Measurements from ENCODE around the gene RESP18. TPM values are rescaled to one million over a fixed set of nuclear protein-coding genes. Genes with fewer than 3 reads are reported as not detected.

Gene RESP18
- polyA plus RNA-seq, 1 of the 3 experiments (the other 2 are of a cell fraction), result not detected

GRCh38 chr2:219309278-219309677, 23.3 kb downstream of the RESP18 start, which contains the start of gene PTPRN:
Gene PTPRN (minus strand): TSS chr2:219309401. CDS start chr2:219309332, 69 bp downstream.
- DNase-seq, result peak; percentile 95
- ChIA-PET CTCF (interaction anchor here (0.7 to 4.5 kb wide), 9 partner anchors 8 to 138 kb away, joined by 3 to 42 read pairs (median 4); no protein-coding TSS in a partner anchor), POLR2A (interaction anchor here (1.0 to 1.4 kb wide), 4 partner anchors 9 to 78 kb away, joined by 3 to 5 read pairs (median 4); partner anchors contain the start of genes DNAJB2 and DNPEP)
- H3K4me3 ChIP-seq (ENCODE audit: low read depth in 2 of 2, low read length in 1 of 2), result peak within 1 kb of the TSS; percentile 52 to 73
- no peaks in the 10 kb centered on the region for H3K36me3 ChIP-seq (replicated peaks in 1 of 2; ENCODE audit: control insufficient read depth in 1 of 2, insufficient read depth in 2 of 2, low read length in 1 of 2)
- H3K4me2 ChIP-seq, result peak within 1 kb of the TSS; percentile 94
- peak within 1 kb of the TSS; percentile 77 for H3K27ac ChIP-seq (ENCODE audit: low read depth in 2 of 2, low read length in 1 of 2)
- peaks cover 2% of the 10 kb centered on the region for H3F3A ChIP-seq (replicated peaks; ENCODE audit: insufficient read depth)
- peak within 1 kb of the TSS; percentile 64; the same call in 1 of the 2 replicates for H2AFZ ChIP-seq (ENCODE audit: low read depth)
- H3K27me3 ChIP-seq (ENCODE audit: insufficient read depth), result no peaks in the 10 kb centered on the region
- no peaks in the 10 kb centered on the region for H3K9me3 ChIP-seq
- peaks cover 0 to 7% of the 10 kb centered on the region in 2 experiments; a peak in 2 of 4 replicates for H3K4me1 ChIP-seq (ENCODE audit: control insufficient read depth in 1 of 2, insufficient read depth in 2 of 2, low read depth in 1 of 2, low read length in 1 of 2)
- 4% methylated on average over 27 of the region's 37 CpGs for WGBS (ENCODE audit: low lambda C conversion rate)
- TF ChIP-seq TEAD4 (IDR thresholded peaks at IDR 0.05; ENCODE audit: borderline replicate concordance, insufficient read depth), result no peak
- TF ChIP-seq USF1 (IDR thresholded peaks at IDR 0.05; ENCODE audit: borderline replicate concordance, low read depth), result no peak
- no peak for TF ChIP-seq YY1 (IDR thresholded peaks at IDR 0.05; ENCODE audit: low read depth)
- no peak for TF ChIP-seq SIN3A (IDR thresholded peaks at IDR 0.05; ENCODE audit: borderline replicate concordance, low read depth, low read length)
- TF ChIP-seq ZBTB33 (IDR thresholded peaks at IDR 0.05; ENCODE audit: borderline replicate concordance, low read depth), result no peak
- TF ChIP-seq MXI1 (IDR thresholded peaks at IDR 0.05; ENCODE audit: low read depth, low read length), result peak; percentile 5; the same call in 1 of the 2 replicates
- no peaks in the 10 kb centered on the region for H3K79me2 ChIP-seq (ENCODE audit: insufficient read depth)
- no peaks in the 10 kb centered on the region for H3K9me2 ChIP-seq
- H4K20me1 ChIP-seq (ENCODE audit: insufficient read depth), result no peaks in the 10 kb centered on the region
- H3K9ac ChIP-seq, result peak within 1 kb of the TSS; percentile 42; the same call in 1 of the 2 replicates

- no peaks in the 10 kb centered on the region for H3K79me2 ChIP-seq (ENCODE audit: insufficient read depth)
- peak overlapping the region; percentile 64; the same call in 1 of the 2 replicates for H2AFZ ChIP-seq (ENCODE audit: low read depth)
- under 1% methylated on average over 27 of the region's 45 CpGs for WGBS (ENCODE audit: low lambda C conversion rate)
- no peaks in the 10 kb centered on the region for H4K20me1 ChIP-seq (ENCODE audit: insufficient read depth)
- H3K9ac ChIP-seq, result peak overlapping the region; percentile 42; the same call in 1 of the 2 replicates
- ChIA-PET POLR2A (interaction anchor here (0.6 to 1.4 kb wide), 5 partner anchors 8 to 79 kb away, joined by 3 to 5 read pairs (median 3); partner anchors contain the start of genes DNAJB2 and DNPEP), CTCF (interaction anchor here (0.7 to 4.5 kb wide), 10 partner anchors 8 to 137 kb away, joined by 3 to 42 read pairs (median 4); no protein-coding TSS in a partner anchor)
- no peaks in the 10 kb centered on the region for H3K36me3 ChIP-seq (replicated peaks in 1 of 2; ENCODE audit: control insufficient read depth in 1 of 2, insufficient read depth in 2 of 2, low read length in 1 of 2)
- H3K27ac ChIP-seq (ENCODE audit: low read depth in 2 of 2, low read length in 1 of 2), result peak overlapping the region; percentile 77
- H3K4me1 ChIP-seq (ENCODE audit: control insufficient read depth in 1 of 2, insufficient read depth in 2 of 2, low read depth in 1 of 2, low read length in 1 of 2), result peaks cover 0 to 7% of the 10 kb centered on the region in 2 experiments; a peak in 2 of 4 replicates
- DNase-seq, result peak; percentile 84
- H3K4me3 ChIP-seq (ENCODE audit: low read depth in 2 of 2, low read length in 1 of 2), result peak overlapping the region; percentile 52 to 73
- H3K9me2 ChIP-seq, result no peaks in the 10 kb centered on the region
- no peaks in the 10 kb centered on the region for H3K27me3 ChIP-seq (ENCODE audit: insufficient read depth)
- no peaks in the 10 kb centered on the region for H3K9me3 ChIP-seq
- peak overlapping the region; percentile 94 for H3K4me2 ChIP-seq
- peaks cover 2% of the 10 kb centered on the region for H3F3A ChIP-seq (replicated peaks; ENCODE audit: insufficient read depth)
- TF ChIP-seq EP300 (IDR thresholded peaks at IDR 0.05; ENCODE audit: borderline replicate concordance in 1 of 2, low read depth in 1 of 2, low read length in 1 of 2), result no peak; a peak in 1 of 4 replicates
- TF ChIP-seq SMC3 (IDR thresholded peaks at IDR 0.05; ENCODE audit: low read depth, low read length), result no peak
- peak; percentile 77 for TF ChIP-seq JUND (IDR thresholded peaks at IDR 0.05)
- TF ChIP-seq ELF1 (IDR thresholded peaks at IDR 0.05), result no peak
- no peak for TF ChIP-seq YY1 (IDR thresholded peaks at IDR 0.05; ENCODE audit: low read depth)
- 0 out of 2 replicates have a peak, but pooled peaks have one; percentile 23 for TF ChIP-seq MXI1 (IDR thresholded peaks at IDR 0.05; ENCODE audit: low read depth, low read length)
- peak; percentile 80 for TF ChIP-seq SIN3A (IDR thresholded peaks at IDR 0.05; ENCODE audit: borderline replicate concordance, low read depth, low read length)
- no peak for TF ChIP-seq GATA2 (CRISPR knock-in tag; IDR thresholded peaks at IDR 0.05)
- peak; percentile 82 for TF ChIP-seq FOSL2 (IDR thresholded peaks at IDR 0.05; ENCODE audit: borderline replicate concordance, low read depth)
- TF ChIP-seq POLR2AphosphoS5 (IDR thresholded peaks at IDR 0.05; ENCODE audit: low read depth, low read length), result no peak
- no peak for TF ChIP-seq TAF1 (IDR thresholded peaks at IDR 0.05; ENCODE audit: borderline replicate concordance, low read depth, low read length)
- TF ChIP-seq RXRA (IDR thresholded peaks at IDR 0.05; ENCODE audit: borderline replicate concordance, low read depth), result no peak
- TF ChIP-seq RAD21 (IDR thresholded peaks at IDR 0.05; ENCODE audit: low read length), result no peak
- peak; percentile 99 for TF ChIP-seq REST (IDR thresholded peaks at IDR 0.05; ENCODE audit: low read depth, low read length)
These were observed 24.1 kb downstream of the RESP18 start for GRCh38 chr2:219308142-219309101.

All from SK-N-SH (cell line).